Measurements from ENCODE around the gene MCHR1.
A peak's percentile ranks its signal among the peaks of the same experiment; 100 is the strongest.

The MCHR1 gene, protein sequence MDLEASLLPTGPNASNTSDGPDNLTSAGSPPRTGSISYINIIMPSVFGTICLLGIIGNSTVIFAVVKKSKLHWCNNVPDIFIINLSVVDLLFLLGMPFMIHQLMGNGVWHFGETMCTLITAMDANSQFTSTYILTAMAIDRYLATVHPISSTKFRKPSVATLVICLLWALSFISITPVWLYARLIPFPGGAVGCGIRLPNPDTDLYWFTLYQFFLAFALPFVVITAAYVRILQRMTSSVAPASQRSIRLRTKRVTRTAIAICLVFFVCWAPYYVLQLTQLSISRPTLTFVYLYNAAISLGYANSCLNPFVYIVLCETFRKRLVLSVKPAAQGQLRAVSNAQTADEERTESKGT

GRCh38 chr22:40679249-40679963, at the start of gene MCHR1:
Gene MCHR1, plus strand, starts transcription at chr22:40679484. Its CDS starts 169 bp downstream, at chr22:40679653.
- no peak within 1 kb of the TSS for H3K4me3 Mint-ChIP-seq
- H3K9me3 Mint-ChIP-seq: no peaks in the 10 kb centered on the region
- peaks cover 20% of the 10 kb centered on the region for H3K4me1 Mint-ChIP-seq (ENCODE audit: low read depth)
- peaks cover 15% of the 10 kb centered on the region for H3K27me3 Mint-ChIP-seq
- no peak within 1 kb of the TSS for H3K27ac Mint-ChIP-seq
- H3K36me3 Mint-ChIP-seq (ENCODE audit: low read depth): no peaks in the 10 kb centered on the region

GRCh38 chr22:40631925-40632324, 47.4 kb upstream of the MCHR1 start:
- Mint-ChIP-seq H3K9me3 (no peaks in the 10 kb centered on the region), H3K4me1 (ENCODE audit: low read depth) (peaks cover 60% of the 10 kb centered on the region), H3K4me3 (no peak overlapping the region), H3K27me3 (no peaks in the 10 kb centered on the region), H3K36me3 (ENCODE audit: low read depth) (no peaks in the 10 kb centered on the region), H3K27ac (no peak overlapping the region)

GRCh38 chr22:40633036-40633435, 46.2 kb upstream of the MCHR1 start:
- Mint-ChIP-seq H3K4me3 (no peak overlapping the region), H3K36me3 (ENCODE audit: low read depth) (no peaks in the 10 kb centered on the region), H3K4me1 (ENCODE audit: low read depth) (peaks cover 59% of the 10 kb centered on the region), H3K27me3 (no peaks in the 10 kb centered on the region), H3K27ac (no peak overlapping the region), H3K9me3 (no peaks in the 10 kb centered on the region)

DNA sequence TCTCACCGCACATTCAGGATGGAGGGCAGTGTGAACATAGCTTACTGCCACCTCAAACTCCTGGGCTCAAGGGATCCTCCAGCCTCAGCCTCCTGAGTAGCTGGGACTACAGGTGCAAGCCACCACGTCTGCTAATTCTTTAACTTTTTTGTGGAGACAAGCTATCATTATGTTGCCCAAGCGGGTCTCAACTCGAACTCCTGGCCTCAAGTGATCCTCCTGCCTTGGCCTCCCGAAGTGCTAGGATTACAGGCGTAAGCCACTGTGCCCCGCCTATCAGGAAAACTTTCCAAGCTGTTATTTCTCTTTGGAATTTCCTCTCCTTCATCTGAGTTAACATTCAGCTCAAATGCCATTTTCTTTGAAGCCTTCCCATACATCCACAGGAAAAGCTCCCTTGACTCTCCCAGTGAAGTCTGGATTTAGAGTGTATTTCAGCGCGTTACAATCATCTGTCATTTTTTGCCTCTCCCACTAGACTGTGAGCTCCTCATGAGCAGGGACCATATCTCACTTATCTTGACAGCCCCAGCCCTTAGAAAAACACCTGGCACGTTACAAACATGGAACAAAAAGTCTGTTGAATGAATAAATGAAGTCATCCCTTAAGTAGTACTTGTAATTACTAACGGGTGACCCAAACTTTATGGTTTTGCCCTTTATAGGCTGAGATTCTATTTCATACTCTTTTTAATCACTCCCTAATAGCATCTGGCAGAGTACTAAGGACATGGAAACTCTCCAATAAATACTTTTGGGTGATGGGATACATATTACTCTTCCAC, 45.0 kb upstream of the MCHR1 start:
- H3K4me1 Mint-ChIP-seq (ENCODE audit: low read depth): peaks cover 47% of the 10 kb centered on the region

GRCh38 chr22:40635043-40635939, 44.0 kb upstream of the MCHR1 start:
- no peaks in the 10 kb centered on the region for H3K36me3 Mint-ChIP-seq (ENCODE audit: low read depth)
- H3K27ac Mint-ChIP-seq: peak overlapping the region; percentile 13
- peaks cover 47% of the 10 kb centered on the region for H3K4me1 Mint-ChIP-seq (ENCODE audit: low read depth)
- no peaks in the 10 kb centered on the region for H3K27me3 Mint-ChIP-seq
- no peaks in the 10 kb centered on the region for H3K9me3 Mint-ChIP-seq
- H3K4me3 Mint-ChIP-seq: peak overlapping the region; percentile 93

More for the DNA sequence above, 45.0 kb upstream of the MCHR1 start:
- Mint-ChIP-seq H3K27me3 (no peaks in the 10 kb centered on the region), H3K9me3 (no peaks in the 10 kb centered on the region), H3K36me3 (ENCODE audit: low read depth) (no peaks in the 10 kb centered on the region), H3K27ac (no peak overlapping the region), H3K4me3 (no peak overlapping the region)

DNA sequence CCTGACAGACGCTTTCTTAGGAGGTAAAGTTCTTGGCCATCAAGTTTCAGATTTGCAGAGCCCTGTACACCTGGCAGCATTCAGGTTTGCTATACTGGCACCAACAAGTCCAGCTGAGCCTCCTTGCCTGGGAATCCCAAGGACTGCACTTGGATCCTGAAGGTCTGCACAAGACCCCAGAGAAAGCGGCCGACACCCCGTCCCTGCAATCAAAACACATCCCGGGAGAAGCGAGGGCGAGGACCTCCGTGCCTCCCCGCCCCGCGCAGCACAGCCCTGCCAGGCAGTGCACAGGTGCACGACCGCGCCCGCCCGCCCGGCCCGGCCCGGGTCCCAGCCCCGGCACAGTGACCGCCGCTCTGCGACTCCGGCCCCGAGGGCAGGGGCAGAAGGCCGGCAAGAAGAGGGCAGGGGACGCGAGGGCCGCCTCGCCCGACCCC, 43.3 kb upstream of the MCHR1 start:
- H3K27ac Mint-ChIP-seq: peak overlapping the region; percentile 13
- no peaks in the 10 kb centered on the region for H3K36me3 Mint-ChIP-seq (ENCODE audit: low read depth)
- peak overlapping the region; percentile 93 for H3K4me3 Mint-ChIP-seq
- no peaks in the 10 kb centered on the region for H3K27me3 Mint-ChIP-seq
- peaks cover 45% of the 10 kb centered on the region for H3K4me1 Mint-ChIP-seq (ENCODE audit: low read depth)
- H3K9me3 Mint-ChIP-seq: no peaks in the 10 kb centered on the region

GRCh38 chr22:40636380-40637182, 42.7 kb upstream of the MCHR1 start, which contains the start of gene MRTFA:
Gene MRTFA, minus strand, starts transcription at chr22:40636719.
- Mint-ChIP-seq H3K4me3 (peak within 1 kb of the TSS; percentile 93), H3K9me3 (no peaks in the 10 kb centered on the region), H3K27me3 (no peaks in the 10 kb centered on the region), H3K4me1 (ENCODE audit: low read depth) (peaks cover 39% of the 10 kb centered on the region), H3K36me3 (ENCODE audit: low read depth) (no peaks in the 10 kb centered on the region), H3K27ac (peak within 1 kb of the TSS; percentile 97)

GRCh38 chr22:40637183-40638150, 41.8 kb upstream of the MCHR1 start:
- Mint-ChIP-seq H3K4me3 (peak overlapping the region; percentile 93), H3K4me1 (ENCODE audit: low read depth) (peaks cover 32% of the 10 kb centered on the region), H3K27me3 (no peaks in the 10 kb centered on the region), H3K9me3 (no peaks in the 10 kb centered on the region), H3K36me3 (ENCODE audit: low read depth) (no peaks in the 10 kb centered on the region), H3K27ac (peak overlapping the region; percentile 97)

DNA sequence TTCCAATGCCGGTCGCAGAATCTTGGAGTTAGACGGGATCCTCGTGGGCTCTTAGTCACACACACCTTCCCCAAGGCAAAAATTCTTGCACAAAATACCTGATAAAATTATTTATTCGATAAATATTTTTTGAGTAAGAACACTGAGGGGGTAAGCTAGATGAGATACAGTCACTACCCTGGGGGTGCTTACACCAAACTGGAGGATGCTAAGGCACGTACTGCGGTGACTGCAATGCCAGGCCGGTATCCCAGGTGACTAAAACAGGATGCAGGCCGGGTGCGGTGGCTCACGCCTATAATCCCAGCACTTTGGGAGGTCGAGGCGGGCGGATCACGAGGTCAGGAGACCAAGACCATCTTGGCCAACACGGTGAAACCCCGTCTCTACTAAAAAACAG, 41.0 kb upstream of the MCHR1 start:
- Mint-ChIP-seq H3K36me3 (ENCODE audit: low read depth) (no peaks in the 10 kb centered on the region), H3K4me3 (peak overlapping the region; percentile 93), H3K27ac (no peak overlapping the region), H3K27me3 (no peaks in the 10 kb centered on the region), H3K9me3 (no peaks in the 10 kb centered on the region), H3K4me1 (ENCODE audit: low read depth) (peaks cover 25% of the 10 kb centered on the region)

- Mint-ChIP-seq H3K4me1 (ENCODE audit: low read depth) (peaks cover 8% of the 10 kb centered on the region), H3K9me3 (no peaks in the 10 kb centered on the region), H3K36me3 (ENCODE audit: low read depth) (no peaks in the 10 kb centered on the region), H3K27ac (no peak overlapping the region), H3K4me3 (no peak overlapping the region), H3K27me3 (no peaks in the 10 kb centered on the region)
Observed at GRCh38 chr22:40641269-40641668, 38.0 kb upstream of the MCHR1 start.

GRCh38 chr22:40642316-40642715, 37.0 kb upstream of the MCHR1 start:
- Mint-ChIP-seq H3K9me3 (no peaks in the 10 kb centered on the region), H3K27me3 (no peaks in the 10 kb centered on the region), H3K27ac (no peak overlapping the region), H3K4me1 (ENCODE audit: low read depth) (peaks cover 11% of the 10 kb centered on the region), H3K4me3 (no peak overlapping the region), H3K36me3 (ENCODE audit: low read depth) (no peaks in the 10 kb centered on the region)

DNA sequence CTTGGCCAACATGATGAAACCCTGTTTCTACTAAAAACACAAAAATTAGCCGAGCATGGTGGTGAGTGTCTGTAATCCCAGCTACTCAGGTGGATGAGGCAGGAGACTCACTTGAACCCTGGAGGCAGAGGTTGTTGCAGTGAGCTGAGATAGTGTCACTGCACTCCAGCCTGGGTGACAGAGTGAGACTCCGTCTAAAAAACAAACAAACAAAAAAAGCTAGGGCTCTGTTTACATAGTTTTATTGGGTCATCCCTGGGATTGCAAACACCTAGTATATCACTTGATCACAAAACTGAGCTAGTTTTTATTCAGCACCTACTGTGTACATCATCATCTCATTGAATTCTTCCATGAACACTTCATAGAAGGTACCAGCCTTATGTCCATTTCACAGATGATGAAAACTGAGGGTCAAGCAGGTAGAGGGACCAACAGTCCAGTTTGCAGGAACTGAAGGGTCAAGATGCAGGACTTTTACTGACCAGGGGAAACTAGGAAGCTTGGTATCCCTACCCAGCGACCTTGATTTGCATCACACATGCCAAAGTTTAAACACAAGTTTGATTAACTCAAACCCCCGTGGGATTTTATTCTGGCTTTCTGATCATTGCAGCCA, 33.6 kb upstream of the MCHR1 start:
- Mint-ChIP-seq H3K4me1 (ENCODE audit: low read depth) (peaks cover 6% of the 10 kb centered on the region), H3K27ac (no peak overlapping the region), H3K27me3 (no peaks in the 10 kb centered on the region), H3K9me3 (no peaks in the 10 kb centered on the region), H3K36me3 (ENCODE audit: low read depth) (no peaks in the 10 kb centered on the region), H3K4me3 (no peak overlapping the region)

Data from stimulated activated naive CD8-positive, alpha-beta T cell treated with anti-CD3 and anti-CD28 coated beads, Interleukin-15, Interleukin-2, amounts not matched to agents 100 ng/mL and 50 ng/mL, for 24 hours (primary cell).